Measurements from ENCODE around the gene OCRL.

- TF ChIP-seq REST (IDR thresholded peaks at IDR 0.05; ENCODE audit: unreplicated experiment) (no peak), JUNB (IDR thresholded peaks at IDR 0.05; ENCODE audit: unreplicated experiment) (no peak), CTCF (conservative IDR thresholded peaks at IDR 0.05; ENCODE audit: low read depth in 2 of 2) (no peak)
Observed at GRCh38 chrX:129497146-129497843, 42.8 kb upstream of the OCRL start.
